Renal pelvis (tissue), 4 donors: ENCODE data around the gene CBX2. TPM values are rescaled to one million over a fixed set of nuclear protein-coding genes. Genes with fewer than 3 reads are reported as not detected.

Experiments
- DNase-seq: peaks from one replicate; pipeline ENCODE4 v3.0.0-alpha.2; 2013
- polyA plus RNA-seq, 3 donors: library from polyadenylated mRNA; unstranded; fragments of 120-200 nt; gene quantifications; one replicate each; pipeline ENCODE4 v1.2.1, GENCODE V29; 2013; ENCODE audit not compliant: insufficient read length in 3 of 3

CBX2 gene
- polyA plus RNA-seq, 3 donors = 24.3 to 37.7 (median 30.7) TPM

- no peak for DNase-seq
These were observed 20.6 kb downstream of the CBX2 start for GRCh38 chr17:79798299-79799173.

GRCh38 chr17:79799174-79799537 is 21.2 kb downstream of the CBX2 start:
- no peak for DNase-seq

- no peak for DNase-seq
These were observed 21.8 kb downstream of the CBX2 start for GRCh38 chr17:79799538-79800324.

- DNase-seq = no peak
These were observed 22.6 kb downstream of the CBX2 start for GRCh38 chr17:79800325-79801155.

GRCh38 chr17:79801156-79802038 is 23.4 kb downstream of the CBX2 start:
- no peak for DNase-seq

GRCh38 chr17:79802039-79802735 is 24.2 kb downstream of the CBX2 start:
- no peak for DNase-seq

GRCh38 chr17:79802736-79803420 is 24.9 kb downstream of the CBX2 start:
- no peak for DNase-seq

GRCh38 chr17:79803421-79803996 is 25.6 kb downstream of the CBX2 start:
- DNase-seq = no peak

GRCh38 chr17:79803997-79804855 is 26.3 kb downstream of the CBX2 start:
- no peak for DNase-seq

GRCh38 chr17:79804856-79805696 is 27.1 kb downstream of the CBX2 start:
- no peak for DNase-seq

- no peak for DNase-seq
These were observed 28.5 kb downstream of the CBX2 start for GRCh38 chr17:79806446-79806760.

- no peak for DNase-seq
These were observed 29.1 kb downstream of the CBX2 start for GRCh38 chr17:79806863-79807720.

- DNase-seq = no peak
These were observed 31.0 kb downstream of the CBX2 start for GRCh38 chr17:79808763-79809529.

- no peak for DNase-seq
These were observed 31.7 kb downstream of the CBX2 start for GRCh38 chr17:79809530-79810129.
